Fibroblast of upper back skin (primary cell): ENCODE measurements around the gene PRKAR2A.
"Not testable (repeated sequence)": the region's sequence is repeated elsewhere in the genome, so short reads cannot be mapped to it uniquely, and the experiment has no call there.

Experiments
- DNase-seq: peaks from one replicate; pipeline ENCODE4 v3.0.0-alpha.2; 2013

PRKAR2A gene

GRCh38 chr3:48776854-48777253, 70.8 kb downstream of the PRKAR2A start:
- DNase-seq = no peak

GRCh38 chr3:48770192-48770502, 77.5 kb downstream of the PRKAR2A start:
- DNase-seq = no peak

- DNase-seq = no peak
These were observed 82.3 kb downstream of the PRKAR2A start for GRCh38 chr3:48765376-48765775.

GRCh38 chr3:48762816-48763215, 84.9 kb downstream of the PRKAR2A start:
- DNase-seq = no peak

- not testable (repeated sequence) for DNase-seq
These were observed 87.6 kb downstream of the PRKAR2A start for GRCh38 chr3:48759991-48760540.

- DNase-seq = not testable (repeated sequence)
These were observed 88.1 kb downstream of the PRKAR2A start for GRCh38 chr3:48759531-48759930.

GRCh38 chr3:48759071-48759470, 88.6 kb downstream of the PRKAR2A start:
- DNase-seq = no peak

GRCh38 chr3:48756640-48757039, 91.0 kb downstream of the PRKAR2A start:
- no peak for DNase-seq

- no peak for DNase-seq
These were observed 96.8 kb downstream of the PRKAR2A start for GRCh38 chr3:48750856-48751255.

- no peak for DNase-seq
These were observed 98.9 kb downstream of the PRKAR2A start for GRCh38 chr3:48748754-48749153.

GRCh38 chr3:48747706-48748105, 100.0 kb downstream of the PRKAR2A start:
- no peak for DNase-seq

GRCh38 chr3:48747015-48747615, 100.6 kb downstream of the PRKAR2A start:
- no peak for DNase-seq

- DNase-seq = no peak
These were observed 103.9 kb downstream of the PRKAR2A start for GRCh38 chr3:48743773-48744172.

GRCh38 chr3:48741226-48741625, 106.4 kb downstream of the PRKAR2A start:
- not testable (repeated sequence) for DNase-seq

GRCh38 chr3:48739955-48740823, 107.5 kb downstream of the PRKAR2A start:
- peak; percentile 65 for DNase-seq

GRCh38 chr3:48739617-48739954, 108.1 kb downstream of the PRKAR2A start:
- no peak for DNase-seq

GRCh38 chr3:48738926-48739616, 108.6 kb downstream of the PRKAR2A start:
- DNase-seq = no peak

- no peak for DNase-seq
These were observed 109.5 kb downstream of the PRKAR2A start for GRCh38 chr3:48738144-48738536.

- DNase-seq = peak; percentile 23
These were observed 112.5 kb downstream of the PRKAR2A start for GRCh38 chr3:48735075-48735767.

- DNase-seq = not testable (repeated sequence)
These were observed 113.1 kb downstream of the PRKAR2A start for GRCh38 chr3:48734541-48734940.

- not testable (repeated sequence) for DNase-seq
These were observed 113.7 kb downstream of the PRKAR2A start for GRCh38 chr3:48733752-48734518.

- DNase-seq = no peak
These were observed 120.2 kb downstream of the PRKAR2A start for GRCh38 chr3:48727511-48727910.
